ENCODE data around the gene PHEX.
A peak's percentile ranks its signal among the peaks of the same experiment; 100 is the strongest.

Gene PHEX

DNA sequence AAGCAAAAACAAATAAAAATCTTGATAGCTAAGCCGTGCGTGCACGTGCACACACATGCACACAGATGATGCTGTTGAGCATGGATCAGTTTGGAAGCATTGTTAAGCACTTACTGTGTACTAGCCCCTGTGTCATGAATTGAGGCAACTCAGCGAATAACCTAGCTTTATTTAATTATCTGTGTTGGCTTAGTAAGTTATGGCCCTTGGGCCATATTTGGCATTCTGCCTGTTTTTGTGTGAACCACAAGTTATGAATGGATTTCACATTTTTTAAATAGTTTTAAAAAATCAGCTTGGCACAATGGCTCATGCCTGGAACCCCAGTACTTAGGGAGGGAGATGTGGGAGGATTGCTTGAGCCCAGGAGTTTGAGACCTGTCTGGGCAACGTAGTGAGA is 126.9 kb downstream of the PHEX start:
- DNase-seq: no peak

- no peak for DNase-seq
Observed at GRCh38 chrX:22163326-22163725, 131.2 kb downstream of the PHEX start.

DNA sequence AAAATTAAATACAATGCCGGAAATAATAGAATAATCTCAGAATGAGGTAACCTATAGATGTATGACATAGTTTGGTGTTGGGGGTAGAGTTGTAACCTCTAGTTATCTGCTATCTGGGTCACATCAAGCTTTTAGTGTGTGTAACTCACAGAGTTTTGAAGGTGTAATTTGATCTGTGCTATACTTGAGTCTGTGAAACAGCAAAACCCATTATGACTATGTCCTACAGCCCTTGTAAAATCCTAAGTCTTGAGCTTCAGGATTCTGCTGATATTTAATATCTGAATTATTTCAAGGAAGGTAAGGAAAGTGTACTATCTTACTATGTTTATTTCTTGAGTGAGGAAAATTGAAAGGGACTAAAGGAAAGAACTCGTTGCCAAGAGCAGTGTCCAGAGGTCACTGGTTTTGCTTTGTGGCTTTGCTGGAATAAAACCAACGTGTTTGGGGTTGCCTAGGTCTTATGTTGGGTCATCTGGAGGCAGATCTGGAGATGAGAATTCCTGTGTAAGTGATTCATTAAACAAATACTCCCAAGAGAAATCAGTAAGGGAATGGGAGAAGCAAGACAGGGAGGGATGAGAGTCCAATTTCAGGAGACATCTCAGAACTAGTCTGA is 132.8 kb downstream of the PHEX start:
- no peak for DNase-seq

GRCh38 chrX:22165732-22166457 is 133.8 kb downstream of the PHEX start:
- no peak for DNase-seq

- no peak for DNase-seq
Observed at GRCh38 chrX:22171287-22172060, 139.3 kb downstream of the PHEX start.

DNA sequence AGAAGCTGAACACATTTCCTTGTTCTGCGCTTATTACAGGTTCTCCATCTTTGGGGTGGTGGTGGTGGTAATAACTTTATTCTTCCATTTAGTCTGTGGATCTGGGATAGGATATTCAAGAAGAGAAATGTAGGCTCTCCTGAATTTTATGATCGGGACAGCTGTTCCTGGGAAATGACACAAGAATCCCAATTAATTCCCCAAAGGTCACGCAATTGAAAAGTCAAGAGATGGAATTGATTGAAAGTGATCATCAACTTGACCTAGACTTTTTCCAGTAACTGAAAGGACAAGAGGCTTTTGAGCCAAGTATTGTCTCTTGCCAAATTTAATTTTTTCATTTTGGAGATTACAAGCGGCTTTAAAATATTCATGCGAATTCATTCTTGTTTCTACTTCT is 141.8 kb downstream of the PHEX start:
- DNase-seq: no peak

DNA sequence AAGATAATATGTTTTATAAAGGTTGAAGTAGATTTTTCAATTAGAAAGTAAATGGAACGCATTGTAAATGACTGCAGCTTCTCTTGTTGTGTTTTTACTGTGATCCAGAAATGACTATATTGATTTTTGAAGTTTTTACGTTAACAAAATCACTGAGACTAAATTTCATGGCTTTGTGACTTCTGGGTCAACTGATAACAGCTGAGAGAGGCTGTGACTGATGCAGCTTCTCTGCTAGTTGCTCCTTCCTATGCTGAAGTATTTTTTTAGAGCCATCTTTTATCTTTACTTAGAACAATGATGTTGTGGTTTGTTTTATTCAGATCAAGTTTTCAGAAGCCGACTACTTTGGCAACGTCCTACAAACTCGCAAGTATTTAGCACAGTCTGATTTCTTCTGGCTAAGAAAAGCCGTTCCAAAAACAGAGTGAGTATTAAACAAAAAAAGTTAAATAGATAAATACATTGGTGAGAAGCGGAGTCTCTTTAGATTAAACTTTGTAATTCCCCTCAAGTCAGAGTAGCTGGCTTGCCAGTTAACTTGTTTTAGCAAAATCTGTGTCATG is 145.9 kb downstream of the PHEX start:
- no peak for DNase-seq

DNA sequence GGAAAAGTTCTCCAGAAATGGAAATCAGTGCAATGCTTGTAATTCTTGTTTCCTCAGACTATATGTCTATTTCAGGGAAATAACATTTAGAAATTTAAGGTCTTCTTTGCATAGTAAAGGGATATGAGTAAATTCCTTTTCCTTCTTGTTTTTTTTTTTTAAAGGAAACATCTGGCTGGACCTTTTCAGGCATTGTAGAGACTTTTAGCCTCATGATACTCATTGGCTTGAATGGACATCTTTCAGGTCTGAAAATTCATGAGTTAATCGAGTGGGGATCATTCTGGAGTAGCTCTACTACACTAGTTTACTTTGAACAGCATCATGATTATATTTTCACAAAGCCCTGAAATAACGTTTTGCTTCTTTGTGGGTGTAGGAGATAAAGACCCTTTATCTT is 152.0 kb downstream of the PHEX start:
- DNase-seq: no peak

DNA sequence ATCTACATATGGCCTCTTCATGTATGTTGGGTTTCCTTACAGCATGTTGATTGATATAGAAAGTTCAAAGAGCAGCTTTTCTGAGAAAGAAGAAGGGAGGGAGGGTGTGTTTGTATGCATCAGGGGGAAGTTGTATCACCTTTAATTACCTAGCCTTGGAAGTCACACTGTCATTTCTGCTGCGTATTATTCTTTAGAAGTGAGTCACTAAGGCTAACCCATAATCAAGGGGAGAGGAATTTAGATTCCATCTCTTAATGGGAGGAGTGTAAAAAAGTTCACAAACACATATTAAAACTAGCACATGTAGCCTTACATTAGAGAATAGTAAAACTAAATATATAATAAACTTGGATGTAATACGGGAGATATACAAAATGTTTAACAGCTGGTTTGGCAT is 154.0 kb downstream of the PHEX start:
- DNase-seq: no peak

- peak; percentile 20 for DNase-seq
Observed at GRCh38 chrX:22192419-22193060, 160.4 kb downstream of the PHEX start.

GRCh38 chrX:22193851-22194659 is 161.9 kb downstream of the PHEX start:
- DNase-seq: no peak

DNA sequence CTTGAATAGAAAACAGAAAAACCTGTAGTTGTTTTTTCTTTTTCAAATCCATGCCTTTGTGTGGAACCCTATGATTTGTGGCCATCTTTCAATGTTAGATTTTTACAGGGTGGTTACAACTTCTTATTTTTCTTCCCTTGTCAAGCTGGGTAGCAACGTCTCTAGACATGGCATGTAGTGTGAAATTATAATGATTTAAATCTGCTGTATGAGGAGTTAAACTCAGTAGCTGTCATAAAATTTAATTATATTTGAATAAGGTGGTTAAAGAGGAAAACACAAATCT is 162.5 kb downstream of the PHEX start:
- no peak for DNase-seq

DNA sequence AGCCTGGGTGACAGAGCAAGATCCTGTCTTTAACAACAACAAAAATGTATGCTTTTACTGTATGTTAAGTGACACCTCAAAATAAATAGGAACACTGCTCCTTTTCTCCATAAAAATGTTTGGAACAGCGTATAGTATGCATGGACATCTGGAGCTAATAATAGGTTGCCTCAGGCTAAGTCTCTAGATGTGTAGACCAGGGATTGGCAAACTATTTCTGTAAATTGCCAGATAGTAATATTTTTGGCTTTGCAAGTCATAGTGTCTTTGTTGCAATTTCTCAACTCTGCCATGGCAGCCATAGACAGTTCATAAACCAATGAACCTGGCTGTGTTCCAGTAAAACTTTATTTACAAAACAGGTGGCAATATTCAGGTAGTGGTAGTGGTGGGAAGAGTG is 164.0 kb downstream of the PHEX start:
- no peak for DNase-seq

DNA sequence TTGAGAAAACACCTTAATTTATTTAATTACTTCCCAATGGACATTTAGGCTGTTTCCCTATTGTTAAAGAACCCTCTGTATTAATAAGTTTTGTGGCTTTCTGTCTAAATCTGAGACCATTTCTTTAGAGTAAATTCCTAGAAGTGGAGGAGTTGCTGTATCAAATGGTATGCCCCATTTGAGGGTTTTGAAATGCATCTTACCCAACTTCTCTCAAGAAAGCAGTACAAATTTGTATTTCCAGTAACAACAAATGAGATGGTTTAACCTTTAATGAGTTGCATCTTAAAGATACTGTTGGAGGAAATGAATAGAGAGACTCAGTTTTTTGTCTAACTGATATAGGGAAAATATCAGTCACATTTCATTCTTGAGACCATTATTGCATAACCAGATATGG is 170.1 kb downstream of the PHEX start:
- no peak for DNase-seq

- no peak for DNase-seq
Observed at GRCh38 chrX:22203186-22203585, 171.1 kb downstream of the PHEX start.

DNA sequence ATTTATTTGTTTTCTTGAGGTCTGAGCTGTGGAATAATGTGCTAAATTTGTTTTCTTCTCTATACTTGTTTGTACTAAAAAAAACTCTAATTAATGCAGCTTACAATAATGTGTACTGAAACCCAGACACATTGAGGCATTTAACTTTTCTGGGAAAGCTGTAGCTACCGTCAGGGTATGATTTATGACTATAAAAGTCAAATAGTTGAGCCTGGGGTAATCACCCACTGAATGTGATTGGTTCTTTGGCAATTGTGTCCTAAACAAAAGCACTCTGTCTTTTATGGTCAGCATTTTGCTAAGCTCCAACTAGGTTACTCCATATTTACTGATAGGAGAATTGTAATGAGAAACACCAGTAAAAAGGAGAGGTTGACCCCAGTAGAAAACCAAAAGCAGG is 174.7 kb downstream of the PHEX start:
- DNase-seq: no peak

- DNase-seq: no peak
Observed at GRCh38 chrX:22220941-22221340, 188.8 kb downstream of the PHEX start.

GRCh38 chrX:22234380-22234779 is 202.3 kb downstream of the PHEX start:
- DNase-seq: no peak

DNA sequence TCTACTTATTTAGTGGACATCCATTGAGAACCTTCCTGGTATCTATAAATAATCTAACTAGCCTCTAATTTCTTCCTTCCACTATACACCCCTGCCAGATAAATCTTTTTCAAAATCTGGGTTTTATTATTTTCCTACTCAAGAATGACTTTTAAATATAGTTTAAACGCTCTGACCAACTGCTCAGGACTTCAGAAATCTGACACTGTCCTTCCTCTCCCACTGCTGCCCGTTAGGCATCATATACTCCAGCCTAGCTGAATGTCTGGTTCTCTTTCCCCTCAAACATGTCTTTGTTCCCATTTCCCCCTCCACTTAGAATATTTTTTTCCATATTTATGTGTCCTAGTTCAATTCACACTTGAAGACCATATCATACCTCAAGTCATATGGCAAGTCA is 205.4 kb downstream of the PHEX start:
- no peak for DNase-seq

DNA sequence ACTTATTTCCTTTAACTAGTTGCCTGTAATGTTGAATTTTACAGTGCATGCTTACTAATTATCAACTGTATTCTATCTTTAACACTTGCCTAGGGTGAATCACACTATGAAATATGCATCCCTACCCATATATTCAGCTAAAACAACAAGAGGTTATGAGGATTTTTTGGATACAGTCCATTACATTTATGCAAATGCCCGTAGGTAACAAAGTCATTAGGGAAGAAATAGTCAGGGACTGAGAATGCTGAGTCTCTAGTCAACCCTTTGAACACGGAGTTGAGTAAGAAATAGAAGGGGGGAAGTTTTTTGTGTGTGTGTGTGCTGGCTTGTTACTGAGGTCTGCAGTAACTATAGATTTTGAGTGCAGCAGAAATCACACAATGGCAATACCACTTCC is 214.5 kb downstream of the PHEX start:
- DNase-seq: no peak

GRCh38 chrX:22247169-22247568 is 215.0 kb downstream of the PHEX start:
- DNase-seq: no peak

DNA sequence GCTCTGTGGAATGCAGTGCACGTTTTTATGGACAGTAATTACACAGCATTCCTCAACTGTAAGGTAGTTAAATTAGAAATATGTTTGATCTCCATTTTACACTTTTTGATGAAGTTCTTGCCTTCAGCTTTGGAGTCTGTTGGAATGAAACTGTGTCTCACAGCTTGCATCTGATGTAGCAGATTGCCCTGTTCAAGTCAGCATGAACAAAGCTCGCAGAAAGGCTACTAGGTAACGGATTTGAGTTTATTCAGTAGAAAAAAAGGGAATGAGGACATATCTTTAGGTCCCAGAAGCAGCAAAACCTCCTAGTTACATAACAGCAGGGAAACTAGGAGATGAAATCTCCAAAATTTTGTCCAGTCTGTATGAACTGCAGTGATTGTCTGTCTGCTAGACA is 216.3 kb downstream of the PHEX start:
- DNase-seq: no peak

GRCh38 chrX:22249371-22249770 is 217.2 kb downstream of the PHEX start:
- DNase-seq: no peak
